Karpas-422 (cell line): ENCODE measurements around the gene FAM174C. TPM values are rescaled to one million over a fixed set of nuclear protein-coding genes. Genes with fewer than 3 reads are reported as not detected.

Source experiments
- DNase-seq: peaks from one replicate; pipeline ENCODE4 v3.0.0-alpha.2; 2015
- H2AFZ ChIP-seq: fragments of 200-600 bp; sonication (generic); 2 replicates; pipeline ENCODE4 v1.6.1; 2014; ENCODE audit warnings: antibody characterized with exemption, low read length, mixed read lengths
- H3K27ac ChIP-seq: fragments of 200-600 bp; sonication (generic); 2 replicates; pipeline ENCODE4 v1.5.1; 2014; ENCODE audit warnings: mild to moderate bottlenecking, low read length, moderate library complexity
- H3K27me3 ChIP-seq: fragments of 200-600 bp; sonication (generic); 2 replicates; pipeline ENCODE4 v1.6.1; 2014; ENCODE audit warnings: low read length, mixed read lengths
- H3K36me3 ChIP-seq: fragments of 200-600 bp; sonication (generic); 2 replicates; pipeline ENCODE4 v1.6.1; 2014; ENCODE audit warnings: low read length, mixed read lengths; ENCODE audit not compliant: insufficient read depth
- H3K4me1 ChIP-seq: fragments of 200-600 bp; sonication (generic); 2 replicates; pipeline ENCODE4 v1.6.1; 2014; ENCODE audit warnings: mild to moderate bottlenecking, low read length, mixed read lengths
- H3K4me2 ChIP-seq: fragments of 200-600 bp; sonication (generic); 2 replicates; pipeline ENCODE4 v1.6.1; 2014; ENCODE audit warnings: low read length, low read depth, mild to moderate bottlenecking; ENCODE audit not compliant: poor library complexity, severe bottlenecking
- H3K4me3 ChIP-seq: fragments of 200-600 bp; sonication (generic); 2 replicates; pipeline ENCODE4 v1.5.1; 2014; ENCODE audit warnings: mild to moderate bottlenecking, antibody characterized with exemption, low read length, mixed read lengths
- H3K79me2 ChIP-seq: fragments of 200-600 bp; sonication (generic); 2 replicates; pipeline ENCODE4 v1.6.1; 2014; ENCODE audit warnings: mild to moderate bottlenecking, low read length, mixed read lengths
- H3K9ac ChIP-seq: fragments of 200-600 bp; sonication (generic); 2 replicates; pipeline ENCODE4 v1.6.0; 2014; ENCODE audit warnings: low read length
- H3K9me2 ChIP-seq: fragments of 200-600 bp; sonication (generic), shearing (Covaris generic); replicated peaks from 2 replicates; pipeline ENCODE4 v1.6.0; 2014; ENCODE audit warnings: mild to moderate bottlenecking, low read length, moderate library complexity; ENCODE audit not compliant: insufficient read depth
- H3K9me3 ChIP-seq: fragments of 300-700, 200-600 bp; sonication (generic); 2 replicates; pipeline ENCODE4 v1.6.1; 2014; ENCODE audit warnings: low read length, mixed read lengths
- H4K20me1 ChIP-seq: fragments of 200-600 bp; sonication (generic); 2 replicates; pipeline ENCODE4 v1.6.1; 2014; ENCODE audit warnings: mild to moderate bottlenecking, antibody characterized with exemption, low read length, low read depth; ENCODE audit not compliant: insufficient read depth
- total RNA-seq: library from RNA; depleted of rRNA; stranded (reverse); fragments of >200 nt; shearing (Covaris generic); gene quantifications from 2 replicates; pipeline ENCODE4 v1.2.3, GENCODE V29; 2014; ENCODE audit warnings: low replicate concordance; rRNA removed

FAM174C gene
- total RNA-seq = 32.7 and 68.1 TPM in 2 replicates

DNA sequence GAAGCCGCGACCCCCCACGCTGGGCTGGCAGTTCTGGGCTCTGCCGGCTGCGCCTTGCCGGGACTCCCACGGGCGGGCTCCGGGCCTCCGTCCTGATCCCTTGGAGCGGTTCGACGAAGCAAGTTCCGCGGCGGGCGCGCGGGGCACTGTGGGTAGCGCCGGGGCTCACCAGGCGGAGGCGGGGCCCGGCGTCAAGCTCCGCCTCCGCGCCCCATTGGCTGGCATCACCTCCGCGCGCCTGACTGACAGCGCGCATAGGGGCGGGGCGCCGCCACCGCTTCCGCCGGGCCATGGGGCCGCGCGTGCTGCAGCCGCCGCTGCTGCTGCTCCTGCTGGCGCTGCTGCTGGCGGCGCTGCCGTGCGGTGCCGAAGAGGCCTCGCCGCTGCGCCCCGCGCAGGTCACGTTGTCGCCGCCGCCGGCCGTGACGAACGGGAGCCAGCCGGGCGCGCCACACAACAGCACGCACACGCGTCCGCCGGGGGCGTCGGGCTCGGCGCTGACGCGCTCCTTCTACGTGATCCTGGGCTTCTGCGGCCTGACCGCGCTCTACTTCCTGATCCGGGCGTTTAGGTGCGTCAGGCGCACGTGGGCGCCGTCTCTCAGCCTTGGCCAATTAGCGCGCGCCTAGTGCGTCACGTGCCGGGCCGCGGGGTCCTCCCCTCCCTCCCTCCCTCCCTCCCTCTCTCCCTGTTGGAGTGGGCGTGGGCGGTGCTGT, at the start of gene FAM174C:
Gene FAM174C (plus strand): TSS at position 271 of the 716 bp plus-strand sequence. CDS start 20 bp downstream, at position 291.
- DNase-seq = peak; percentile 99
- no peak within 1 kb of the TSS; the same call in 1 of the 2 replicates for H2AFZ ChIP-seq
- H4K20me1 ChIP-seq = peaks cover 28% of the 10 kb centered on the region

DNA sequence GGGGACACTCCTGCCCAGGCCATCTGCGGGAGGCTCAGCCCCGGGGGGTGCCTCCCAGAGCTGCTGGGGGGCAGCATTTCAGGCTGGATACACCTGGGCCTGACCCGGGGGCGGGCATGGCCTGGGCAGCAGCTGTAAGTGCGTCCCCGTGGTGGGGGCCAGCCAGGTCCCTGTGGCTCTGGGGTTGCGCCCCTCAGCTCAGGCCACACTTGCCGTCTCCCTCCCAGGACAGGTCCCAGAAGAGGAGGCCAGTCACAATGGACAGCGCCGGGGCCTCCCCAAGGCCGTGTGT, 49.2 kb upstream of the FAM174C start:
- H3K79me2 ChIP-seq = 0 out of 2 replicates have a peak, but pooled peaks cover under 1% of the 10 kb centered on the region
- H2AFZ ChIP-seq = no peak overlapping the region
- no peaks in the 10 kb centered on the region for H3K27me3 ChIP-seq
- H3K27ac ChIP-seq = no peak overlapping the region
- H4K20me1 ChIP-seq = peaks cover 6% of the 10 kb centered on the region; the same call in 1 of the 2 replicates
- no peaks in the 10 kb centered on the region for H3K9me3 ChIP-seq
- DNase-seq = no peak
- no peaks in the 10 kb centered on the region for H3K36me3 ChIP-seq
- H3K9ac ChIP-seq = no peak overlapping the region
- no peak overlapping the region for H3K4me2 ChIP-seq
- no peaks in the 10 kb centered on the region for H3K9me2 ChIP-seq
- H3K4me3 ChIP-seq = no peak overlapping the region
- H3K4me1 ChIP-seq = peaks cover 5% of the 10 kb centered on the region

More for the DNA sequence above, at the start of gene FAM174C:
- H3K4me1 ChIP-seq = peaks cover 33% of the 10 kb centered on the region
- H3K9me2 ChIP-seq = no peaks in the 10 kb centered on the region
- H3K9ac ChIP-seq = peak within 1 kb of the TSS; percentile 92
- peaks cover 50% of the 10 kb centered on the region for H3K36me3 ChIP-seq
- peaks cover 22% of the 10 kb centered on the region for H3K79me2 ChIP-seq
- H3K4me3 ChIP-seq = peak within 1 kb of the TSS; percentile 84
- peak within 1 kb of the TSS; percentile 80 for H3K4me2 ChIP-seq
- H3K27me3 ChIP-seq = no peaks in the 10 kb centered on the region
- peak within 1 kb of the TSS; percentile 79 for H3K27ac ChIP-seq
- no peaks in the 10 kb centered on the region for H3K9me3 ChIP-seq

DNA sequence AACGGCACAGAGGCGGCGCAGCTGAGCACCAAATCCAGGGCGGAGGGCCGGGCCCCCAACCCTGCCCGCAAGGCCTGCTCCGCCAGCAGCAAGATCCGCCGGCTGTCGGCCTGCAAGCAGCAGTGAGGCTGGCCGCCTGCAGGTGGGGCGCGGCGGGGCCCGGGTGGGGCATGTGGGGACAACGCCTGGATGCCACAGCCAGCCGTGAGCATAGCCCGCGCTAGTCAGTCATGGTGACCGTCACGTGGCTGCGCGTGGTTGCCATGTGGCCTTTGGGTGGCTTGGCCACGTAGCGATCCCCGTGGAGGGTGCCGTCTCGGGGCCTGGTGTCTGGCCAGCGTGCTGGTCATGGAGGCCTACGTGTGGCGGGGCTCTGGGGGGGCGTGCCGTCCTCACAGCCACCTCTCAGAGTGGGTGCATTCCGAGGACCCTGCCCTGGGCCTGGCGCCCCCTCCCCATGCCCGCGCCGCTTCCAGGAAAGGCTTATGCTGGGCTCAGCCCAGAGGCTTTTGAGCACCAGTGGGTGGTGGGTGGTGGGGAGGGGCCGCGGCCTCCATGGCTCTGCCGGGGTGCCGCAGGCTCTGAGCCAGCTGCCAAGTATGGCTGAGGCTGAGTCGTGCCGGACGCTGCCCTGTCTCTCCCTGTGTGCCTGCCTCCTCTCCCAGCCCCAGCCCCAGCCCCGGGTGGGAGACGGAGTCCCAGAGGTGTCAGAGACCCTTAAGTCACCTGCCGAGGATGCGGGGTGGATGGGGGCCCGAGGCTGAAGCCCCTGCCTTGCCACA, 48.6 kb upstream of the FAM174C start:
- H3K9me3 ChIP-seq = no peaks in the 10 kb centered on the region
- H3K4me3 ChIP-seq = no peak overlapping the region
- peaks cover 6% of the 10 kb centered on the region; the same call in 1 of the 2 replicates for H4K20me1 ChIP-seq
- no peaks in the 10 kb centered on the region for H3K36me3 ChIP-seq
- no peaks in the 10 kb centered on the region for H3K9me2 ChIP-seq
- DNase-seq = no peak
- no peaks in the 10 kb centered on the region for H3K79me2 ChIP-seq
- H3K4me1 ChIP-seq = peaks cover 5% of the 10 kb centered on the region
- no peak overlapping the region for H3K27ac ChIP-seq
- no peaks in the 10 kb centered on the region for H3K27me3 ChIP-seq
- no peak overlapping the region for H3K4me2 ChIP-seq
- no peak overlapping the region for H3K9ac ChIP-seq
- no peak overlapping the region for H2AFZ ChIP-seq

DNA sequence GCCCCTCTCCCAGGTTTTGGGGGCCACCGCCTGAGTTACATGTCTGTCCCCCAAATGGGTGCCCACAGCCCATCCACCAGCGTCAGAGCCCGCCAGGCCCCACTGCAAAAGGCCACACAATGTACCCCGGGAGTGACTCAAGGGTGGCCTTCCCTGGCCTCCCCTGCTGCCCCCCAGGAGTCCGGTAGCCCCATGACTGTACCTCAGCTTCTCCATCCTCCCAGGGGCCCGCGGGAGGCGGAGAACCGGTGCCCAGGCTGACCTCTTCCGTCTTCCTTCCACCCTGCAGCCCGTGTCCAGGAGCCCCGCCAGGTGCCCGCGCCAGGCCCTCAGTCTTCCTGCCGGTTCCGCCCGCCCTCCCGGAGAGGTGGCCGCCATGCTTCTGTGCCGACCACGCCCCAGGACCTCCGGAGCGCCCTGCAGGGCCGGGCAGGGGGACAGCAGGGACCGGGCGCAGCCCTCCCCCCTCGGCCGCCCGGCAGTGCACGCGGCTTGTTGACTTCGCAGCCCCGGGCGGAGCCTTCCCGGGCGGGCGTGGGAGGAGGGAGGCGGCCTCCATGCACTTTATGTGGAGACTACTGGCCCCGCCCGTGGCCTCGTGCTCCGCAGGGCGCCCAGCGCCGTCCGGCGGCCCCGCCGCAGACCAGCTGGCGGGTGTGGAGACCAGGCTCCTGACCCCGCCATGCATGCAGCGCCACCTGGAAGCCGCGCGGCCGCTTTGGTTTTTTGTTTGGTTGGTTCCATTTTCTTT, 47.9 kb upstream of the FAM174C start:
- no peaks in the 10 kb centered on the region for H3K79me2 ChIP-seq
- no peak overlapping the region for H3K9ac ChIP-seq
- no peak overlapping the region for H3K27ac ChIP-seq
- no peak for DNase-seq
- peaks cover 6% of the 10 kb centered on the region; the same call in 1 of the 2 replicates for H4K20me1 ChIP-seq
- no peak overlapping the region for H2AFZ ChIP-seq
- H3K4me2 ChIP-seq = no peak overlapping the region
- no peaks in the 10 kb centered on the region for H3K9me3 ChIP-seq
- no peaks in the 10 kb centered on the region for H3K27me3 ChIP-seq
- peaks cover 5% of the 10 kb centered on the region for H3K4me1 ChIP-seq
- H3K9me2 ChIP-seq = no peaks in the 10 kb centered on the region
- no peak overlapping the region for H3K4me3 ChIP-seq
- H3K36me3 ChIP-seq = no peaks in the 10 kb centered on the region

DNA sequence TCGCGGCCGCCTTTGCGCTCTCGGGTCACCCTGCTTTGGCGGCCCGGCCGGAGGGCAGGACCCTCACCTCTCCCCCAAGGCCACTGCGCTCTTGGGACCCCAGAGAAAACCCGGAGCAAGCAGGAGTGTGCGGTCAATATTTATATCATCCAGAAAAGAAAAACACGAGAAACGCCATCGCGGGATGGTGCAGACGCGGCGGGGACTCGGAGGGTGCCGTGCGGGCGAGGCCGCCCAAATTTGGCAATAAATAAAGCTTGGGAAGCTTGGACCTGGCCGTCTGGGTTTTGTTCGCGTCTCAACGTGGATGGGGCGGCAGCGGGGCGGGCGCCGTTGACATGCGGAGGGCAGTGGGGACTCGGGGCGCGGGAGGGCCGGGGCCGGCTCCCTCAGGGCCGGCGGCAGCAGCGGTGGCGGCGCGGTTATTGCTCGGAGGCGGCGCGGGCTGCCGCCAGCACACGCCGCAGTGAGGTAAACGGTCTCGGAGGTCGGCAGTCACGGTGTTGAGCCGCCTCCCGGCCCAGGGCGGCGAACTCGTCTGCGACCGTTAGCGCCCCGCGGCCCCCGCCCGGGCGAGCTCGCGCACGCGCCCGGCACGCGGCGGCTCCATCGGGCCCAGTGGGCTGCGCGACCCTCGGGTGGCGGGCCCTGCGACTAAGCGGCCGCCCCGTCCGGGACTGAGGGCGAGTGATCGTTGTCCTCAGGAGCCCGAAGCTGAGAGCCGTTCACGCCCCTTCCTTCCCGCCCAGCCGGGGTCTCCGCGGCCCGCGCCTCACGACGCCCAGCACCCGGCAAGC, 47.0 kb upstream of the FAM174C start:
- H3K4me2 ChIP-seq = no peak overlapping the region
- H4K20me1 ChIP-seq = no peaks in the 10 kb centered on the region
- H2AFZ ChIP-seq = no peak overlapping the region
- H3K27me3 ChIP-seq = no peaks in the 10 kb centered on the region
- no peaks in the 10 kb centered on the region for H3K79me2 ChIP-seq
- no peaks in the 10 kb centered on the region for H3K9me3 ChIP-seq
- no peak for DNase-seq
- peaks cover 3% of the 10 kb centered on the region; the same call in 1 of the 2 replicates for H3K4me1 ChIP-seq
- H3K36me3 ChIP-seq = no peaks in the 10 kb centered on the region
- no peak overlapping the region for H3K9ac ChIP-seq
- H3K9me2 ChIP-seq = no peaks in the 10 kb centered on the region
- no peak overlapping the region for H3K4me3 ChIP-seq
- no peak overlapping the region for H3K27ac ChIP-seq

DNA sequence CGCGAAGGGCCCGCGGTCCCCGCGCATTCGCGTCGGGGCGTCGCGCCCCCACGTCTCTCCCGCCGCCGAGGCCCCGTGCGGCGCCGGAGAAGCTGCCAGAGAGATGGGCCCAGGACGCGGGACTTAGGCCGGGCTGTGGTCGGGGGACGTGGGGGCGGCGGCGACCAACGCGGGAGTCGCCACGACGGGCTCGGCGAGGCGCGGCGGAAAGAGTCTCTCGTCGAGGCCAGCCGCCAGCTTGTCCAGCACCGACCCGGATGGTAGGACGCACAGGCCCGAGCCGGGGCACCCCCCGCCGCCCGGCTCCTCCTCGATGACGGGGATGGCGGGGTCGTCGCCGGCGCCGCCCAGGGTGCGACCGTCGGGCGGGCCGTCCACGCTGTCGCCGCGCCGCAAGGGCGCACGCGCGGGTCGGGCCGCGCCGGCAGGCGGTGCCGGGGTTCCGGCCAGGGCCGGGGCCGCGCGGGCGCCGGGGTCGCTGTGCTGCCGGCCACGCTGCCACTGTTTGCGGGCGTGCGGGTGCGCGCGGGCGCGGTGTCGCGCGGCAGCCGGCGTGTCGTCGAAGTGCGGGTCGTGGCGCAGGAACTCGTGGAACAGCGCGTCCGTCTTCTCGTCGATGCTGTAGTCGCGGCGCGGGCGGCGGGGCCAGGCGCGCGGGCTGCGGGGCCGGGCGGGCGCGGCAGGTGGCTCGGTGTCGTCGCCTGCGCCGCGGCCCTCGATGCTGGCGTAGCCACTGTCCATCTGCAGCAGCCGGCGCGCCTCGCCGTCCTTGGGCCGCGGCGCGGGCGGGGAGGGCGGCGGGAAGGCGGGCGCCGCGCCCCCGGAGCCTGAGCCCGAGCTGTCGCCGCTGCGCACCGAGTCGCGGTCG, 46.0 kb upstream of the FAM174C start:
- Histone ChIP-seq H3K9me2 (no peaks in the 10 kb centered on the region), H3K4me3 (no peak overlapping the region), H3K9me3 (no peaks in the 10 kb centered on the region), H3K36me3 (no peaks in the 10 kb centered on the region), H3K4me1 (peaks cover 3% of the 10 kb centered on the region; the same call in 1 of the 2 replicates), H4K20me1 (no peaks in the 10 kb centered on the region), H3K27ac (no peak overlapping the region), H3K27me3 (no peaks in the 10 kb centered on the region), H3K79me2 (no peaks in the 10 kb centered on the region), H2AFZ (no peak overlapping the region), H3K4me2 (no peak overlapping the region), H3K9ac (no peak overlapping the region)
- DNase-seq = no peak
